ENCODE measurements around the gene MCTP1. TPM values are rescaled to one million over a fixed set of nuclear protein-coding genes. Genes with fewer than 3 reads are reported as not detected.
A peak's percentile ranks its signal among the peaks of the same experiment; 100 is the strongest.
"Not testable (repeated sequence)": the region's sequence is repeated elsewhere in the genome, so short reads cannot be mapped to it uniquely, and the experiment has no call there.

MCTP1 gene
- total RNA-seq, 1 donor from 2014 or later, result 3.3 TPM

- no peak for DNase-seq (ENCODE audit: low read depth)
Observed at GRCh38 chr5:95035891-95036685, 248.8 kb downstream of the MCTP1 start.

GRCh38 chr5:95032801-95033200 is 252.1 kb downstream of the MCTP1 start:
- no peak for DNase-seq (ENCODE audit: low read depth)

DNA sequence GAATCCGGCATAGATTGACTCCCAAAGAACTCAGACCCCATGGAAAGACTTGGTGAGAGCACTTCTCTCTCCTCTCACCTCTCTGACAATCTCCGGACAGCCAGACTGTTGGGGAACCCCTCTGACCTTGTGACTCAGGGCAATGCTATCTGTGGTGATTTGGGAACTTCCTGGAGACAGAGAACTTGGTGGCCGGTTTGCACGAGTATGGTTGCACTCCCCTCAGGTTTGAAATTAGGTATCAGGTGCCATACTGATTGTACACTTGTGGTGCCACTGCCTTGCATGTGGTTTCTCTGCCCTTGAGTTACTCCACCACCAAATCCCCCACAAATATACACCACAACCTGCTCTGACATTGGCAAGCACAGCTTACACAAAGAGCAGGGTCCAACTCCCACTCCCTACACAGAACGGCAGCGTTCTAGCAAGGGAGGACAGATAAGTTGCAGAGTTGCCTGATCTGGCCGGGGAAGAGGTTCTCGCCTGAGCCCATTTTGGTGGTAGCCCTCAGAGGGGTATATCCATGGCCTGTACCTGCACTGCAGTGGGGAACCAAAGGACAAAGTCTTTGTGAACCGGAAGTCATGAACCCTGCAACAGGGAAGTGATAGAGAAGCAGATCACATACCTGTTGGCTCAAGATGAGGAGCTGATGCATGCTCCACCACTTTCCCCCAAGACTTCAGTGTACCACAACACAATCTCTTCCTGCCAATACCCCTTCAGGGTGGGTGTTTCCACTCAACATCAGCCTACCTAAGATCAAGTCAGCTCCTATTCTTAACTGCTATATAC is 255.1 kb downstream of the MCTP1 start:
- no peak for DNase-seq (ENCODE audit: low read depth)

DNA sequence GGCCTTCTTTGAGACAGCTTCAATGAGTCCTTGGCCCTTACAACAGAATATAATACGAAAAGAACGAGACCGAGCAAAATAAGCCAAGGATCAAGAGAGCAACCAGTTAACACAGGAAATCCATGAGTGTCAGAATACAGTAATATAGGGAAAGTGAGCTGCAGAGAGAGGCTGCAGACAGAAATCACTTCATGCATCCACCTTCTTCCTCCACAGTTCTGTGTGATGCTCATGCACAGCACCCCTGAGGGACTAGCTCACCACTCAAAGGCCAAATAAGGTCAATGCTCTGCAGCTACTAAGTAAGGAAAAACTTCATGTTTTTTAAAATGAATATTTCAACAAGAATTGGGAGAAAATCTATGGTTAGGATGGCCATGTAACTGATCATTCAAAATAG is 257.1 kb downstream of the MCTP1 start:
- DNase-seq (ENCODE audit: low read depth), result no peak

GRCh38 chr5:95027151-95027721 is 257.7 kb downstream of the MCTP1 start:
- no peak for DNase-seq (ENCODE audit: low read depth)

DNA sequence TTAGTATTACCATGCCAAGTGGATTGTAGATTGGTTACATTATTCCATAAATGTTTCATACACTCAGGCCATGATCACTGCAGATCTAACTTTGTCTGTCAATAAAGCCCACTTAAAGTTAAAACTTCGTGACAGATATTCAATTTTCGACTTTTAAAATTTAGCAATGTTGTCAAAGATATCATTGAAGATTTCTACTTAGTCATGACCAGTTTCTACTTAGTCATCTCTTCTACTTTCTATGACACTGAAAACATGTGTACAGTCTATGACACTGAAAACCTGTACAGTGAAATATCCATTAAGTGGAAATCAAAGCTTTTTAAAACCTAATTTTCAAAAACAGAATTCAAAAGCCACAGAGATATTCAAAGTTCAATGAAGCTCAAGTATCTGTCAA is 258.2 kb downstream of the MCTP1 start:
- no peak for DNase-seq (ENCODE audit: low read depth)

DNA sequence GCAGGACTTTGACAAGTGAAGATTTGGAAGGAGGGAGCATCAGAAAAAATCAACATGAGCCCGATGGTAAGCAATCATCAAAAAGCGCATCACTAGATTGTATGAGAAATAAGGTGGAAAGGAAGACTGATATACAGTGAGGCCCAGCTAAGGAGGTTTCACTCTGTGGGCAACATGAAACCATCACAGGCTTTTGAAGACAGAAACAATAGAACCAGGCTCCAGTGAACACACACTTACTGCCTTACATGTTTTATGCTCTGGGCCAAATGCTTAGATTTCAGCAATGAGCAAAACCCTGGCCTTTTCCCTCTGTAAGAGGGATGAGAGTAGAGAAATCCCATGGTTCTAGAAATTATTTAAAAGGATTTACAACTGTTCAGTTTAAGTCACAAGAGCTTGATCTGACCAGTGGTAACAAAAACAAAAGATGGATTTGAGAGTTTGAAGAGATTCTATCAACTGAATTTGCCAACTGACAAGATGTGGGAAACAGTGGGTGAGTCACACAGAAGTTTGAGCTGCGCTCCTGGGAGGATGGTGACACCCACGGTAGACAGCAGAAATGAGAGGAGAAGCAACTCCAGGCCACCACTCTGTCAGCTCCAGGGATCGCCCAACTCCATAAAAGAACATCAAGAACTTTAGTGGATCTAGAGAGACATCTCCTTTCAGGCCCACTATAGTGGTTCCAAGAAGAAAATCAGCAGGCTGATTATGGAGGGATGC is 261.8 kb downstream of the MCTP1 start:
- peak; percentile 40 for DNase-seq (ENCODE audit: low read depth)

- DNase-seq (ENCODE audit: low read depth), result no peak
Observed at GRCh38 chr5:95020345-95020744, 264.5 kb downstream of the MCTP1 start.

GRCh38 chr5:95018946-95019345 is 265.9 kb downstream of the MCTP1 start:
- DNase-seq (ENCODE audit: low read depth), result no peak

GRCh38 chr5:95018511-95018910 is 266.4 kb downstream of the MCTP1 start:
- DNase-seq (ENCODE audit: low read depth), result no peak

DNA sequence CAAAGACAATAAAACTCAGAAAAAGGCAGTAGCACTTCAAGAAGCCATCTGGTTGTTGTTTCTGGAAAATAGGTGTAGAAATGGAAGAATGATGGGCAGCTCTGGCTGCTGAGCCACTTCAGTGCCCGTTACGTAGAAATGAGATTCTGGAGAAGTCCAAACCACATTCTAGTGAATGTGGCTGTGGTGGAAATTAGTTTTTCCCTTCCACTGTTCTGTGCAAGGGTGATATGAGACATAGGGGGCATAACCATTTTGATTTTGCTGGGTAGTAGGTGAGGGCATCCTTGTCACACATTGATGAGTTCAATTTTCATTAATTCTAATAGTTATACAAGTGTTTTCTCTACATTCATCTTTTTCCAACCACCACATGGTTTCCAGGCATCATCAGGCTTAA is 275.1 kb downstream of the MCTP1 start:
- no peak for DNase-seq (ENCODE audit: low read depth)

- no peak for DNase-seq (ENCODE audit: low read depth)
Observed at GRCh38 chr5:95007921-95008597, 276.8 kb downstream of the MCTP1 start.

- DNase-seq (ENCODE audit: low read depth), result no peak
Observed at GRCh38 chr5:95005811-95006210, 279.1 kb downstream of the MCTP1 start.

DNA sequence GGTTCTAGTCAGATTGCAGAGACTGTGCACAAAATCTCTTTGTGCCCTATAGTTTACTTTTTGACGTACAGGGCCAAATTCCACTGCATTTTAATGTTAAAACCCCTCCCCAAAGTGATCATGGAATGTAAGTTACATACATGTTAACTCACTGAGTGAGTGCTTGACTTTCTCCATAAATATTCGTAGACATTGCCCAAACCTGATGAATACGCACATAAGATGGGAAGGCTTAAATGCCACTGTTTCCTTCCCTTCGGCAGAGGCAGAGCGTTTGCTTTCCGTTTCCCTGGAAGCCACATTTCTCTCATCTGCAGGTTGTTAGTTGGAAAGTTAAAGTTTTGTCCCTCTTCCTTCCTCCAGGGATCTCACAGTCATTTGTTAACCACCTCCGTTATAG is 286.2 kb downstream of the MCTP1 start:
- DNase-seq (ENCODE audit: low read depth), result no peak

DNA sequence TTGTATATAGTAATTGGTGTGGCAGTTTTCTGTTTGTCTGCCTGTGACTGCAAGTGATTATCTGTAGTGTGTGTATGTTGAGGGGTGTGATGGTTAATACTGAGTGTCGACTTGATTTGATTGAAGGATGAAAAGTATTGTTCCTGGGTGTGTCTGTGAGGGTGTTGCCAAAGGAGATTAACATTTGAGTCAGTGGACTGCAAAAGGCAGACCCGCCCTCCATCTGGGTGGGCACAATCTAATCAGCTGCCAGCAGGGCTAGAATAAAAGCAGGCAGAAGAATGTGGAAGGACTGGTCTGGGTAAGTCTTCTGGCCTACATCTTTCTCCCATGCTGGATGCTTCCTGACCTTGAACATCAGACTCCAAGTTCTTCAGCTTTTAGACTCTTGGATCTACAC is 290.4 kb downstream of the MCTP1 start:
- not testable (repeated sequence) for DNase-seq (ENCODE audit: low read depth)

GRCh38 chr5:94993491-94993890 is 291.4 kb downstream of the MCTP1 start:
- DNase-seq (ENCODE audit: low read depth), result no peak

- no peak for DNase-seq (ENCODE audit: low read depth)
Observed at GRCh38 chr5:94992325-94992724, 292.6 kb downstream of the MCTP1 start.

- peak; percentile 35 for DNase-seq (ENCODE audit: low read depth)
Observed at GRCh38 chr5:94983861-94984535, 300.9 kb downstream of the MCTP1 start.

GRCh38 chr5:94977437-94977836 is 307.5 kb downstream of the MCTP1 start:
- no peak for DNase-seq (ENCODE audit: low read depth)

GRCh38 chr5:94976853-94977252 is 308.0 kb downstream of the MCTP1 start:
- DNase-seq (ENCODE audit: low read depth), result no peak

All from myocyte (in vitro differentiated cells).